ENCODE data around the gene DAPK2. TPM values are rescaled to one million over a fixed set of nuclear protein-coding genes. Genes with fewer than 3 reads are reported as not detected.

DAPK2 gene
- total and polyA plus RNA-seq, 7 donors, result 3.7 to 65.6 (median 44.3) TPM

GRCh38 chr15:63981596-63982320, 64.5 kb downstream of the DAPK2 start:
- TF ChIP-seq CTCF (IDR thresholded peaks at IDR 0.05), result no peak
- Histone ChIP-seq H3K9me3 (no peaks in the 10 kb centered on the region), H3K4me1 (peaks cover 76% of the 10 kb centered on the region), H3K4me3 (no peak overlapping the region), H3K27me3 (ENCODE audit: insufficient read depth in 3 of 3, low read length in 2 of 3) (no peaks in the 10 kb centered on the region), H3K27ac (peak overlapping the region; percentile 79), H3K36me3 (ENCODE audit: insufficient read depth in 1 of 2, low read depth in 1 of 2) (peaks cover 0 to 12% of the 10 kb centered on the region in 2 donors)
- no peak for DNase-seq
- WGBS, 3 donors, result 48 to 62% (median 53%) methylated on average over 12 to 13 of the region's 13 CpGs
- intact Hi-C loops (cut with DNase I), result loop anchor here in 1 of 2 donors (5.0 kb wide), 2 partner anchors 36 to 66 kb away; partner anchors contain the start of gene DAPK2
- no peak for ATAC-seq

GRCh38 chr15:63979262-63979793, 67.0 kb downstream of the DAPK2 start:
- peaks cover 61% of the 10 kb centered on the region for H3K4me1 ChIP-seq
- intact Hi-C loops (cut with DNase I), result no loop called here
- no peak for DNase-seq
- H3K9me3 ChIP-seq, result no peaks in the 10 kb centered on the region
- no peak for TF ChIP-seq CTCF (IDR thresholded peaks at IDR 0.05)
- no peak overlapping the region for H3K4me3 ChIP-seq
- 18 to 40% (median 32%) methylated on average over 6 of the region's 6 CpGs for WGBS, 3 donors
- peaks cover 0 to 12% of the 10 kb centered on the region in 2 donors for H3K36me3 ChIP-seq (ENCODE audit: insufficient read depth in 1 of 2, low read depth in 1 of 2)
- ATAC-seq, result peak; percentile 46 to 76 (median 56)
- H3K27ac ChIP-seq, result peak overlapping the region; percentile 79
- H3K27me3 ChIP-seq (ENCODE audit: insufficient read depth in 3 of 3, low read length in 2 of 3), result no peaks in the 10 kb centered on the region

- Histone ChIP-seq H3K27me3 (ENCODE audit: insufficient read depth in 3 of 3, low read length in 2 of 3) (no peaks in the 10 kb centered on the region), H3K4me3 (no peak overlapping the region), H3K4me1 (peaks cover 55% of the 10 kb centered on the region), H3K27ac (peak overlapping the region; percentile 79), H3K9me3 (no peaks in the 10 kb centered on the region), H3K36me3 (ENCODE audit: insufficient read depth in 1 of 2, low read depth in 1 of 2) (peaks cover 0 to 12% of the 10 kb centered on the region in 2 donors)
- WGBS, 3 donors, result 28 to 44% (median 30%) methylated on average over 4 of the region's 4 CpGs
- DNase-seq, result no peak
- no peak for TF ChIP-seq CTCF (IDR thresholded peaks at IDR 0.05)
- peak; percentile 62 to 78 (median 67) for ATAC-seq
- intact Hi-C loops (cut with DNase I), result no loop called here
Observed at GRCh38 chr15:63978511-63979261, 67.6 kb downstream of the DAPK2 start.

GRCh38 chr15:63977119-63977518, 69.2 kb downstream of the DAPK2 start:
- Histone ChIP-seq H3K27ac (no peak overlapping the region), H3K9me3 (no peaks in the 10 kb centered on the region), H3K4me3 (no peak overlapping the region), H3K36me3 (ENCODE audit: insufficient read depth in 1 of 2, low read depth in 1 of 2) (peaks cover 0 to 3% of the 10 kb centered on the region in 2 donors), H3K27me3 (ENCODE audit: insufficient read depth in 3 of 3, low read length in 2 of 3) (no peaks in the 10 kb centered on the region), H3K4me1 (peaks cover 46% of the 10 kb centered on the region)
- TF ChIP-seq CTCF (IDR thresholded peaks at IDR 0.05), result no peak
- intact Hi-C loops (cut with DNase I), result no loop called here
- WGBS, 3 donors, result 97 to 100% (median 97%) methylated on average over 2 of the region's 2 CpGs
- ATAC-seq, result no peak
- no peak for DNase-seq
